NCI-H446 (cell line): ENCODE results near the gene PPIL4.

Experiments used
- DNase-seq, 2 experiments: peaks; one replicate each; lab custom pipeline; 2025; lab: John Stamatoyannopoulos, UW

The PPIL4 gene

GRCh38 chr6:149545754-149546471, at the start of gene PPIL4:
Gene PPIL4 (minus strand): TSS chr6:149546043. CDS start chr6:149546005, 38 bp downstream.
- DNase-seq: peak; percentile 77 to 92

DNA sequence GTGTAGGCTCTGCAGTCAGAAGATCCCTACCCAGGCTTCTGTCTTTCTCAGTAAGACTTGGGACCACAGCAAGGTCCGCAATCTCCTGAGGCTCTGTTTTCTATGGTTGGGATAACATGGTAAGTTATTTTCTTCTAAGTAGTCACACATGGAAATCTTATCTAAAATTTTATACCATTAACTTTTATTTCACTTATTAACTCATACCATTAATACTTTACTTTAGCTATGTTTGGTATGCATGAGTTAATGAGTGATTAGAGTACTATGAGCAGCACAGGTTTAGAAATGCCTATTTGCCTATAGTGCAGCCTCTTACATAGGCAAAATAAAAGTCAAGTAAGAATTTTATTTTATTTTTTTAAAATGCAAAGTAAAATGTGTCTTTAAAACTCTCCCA, 47.6 kb upstream of the PPIL4 start:
- no peak for DNase-seq

- DNase-seq: no peak
These were observed 47.1 kb upstream of the PPIL4 start for GRCh38 chr6:149592983-149593382.

DNA sequence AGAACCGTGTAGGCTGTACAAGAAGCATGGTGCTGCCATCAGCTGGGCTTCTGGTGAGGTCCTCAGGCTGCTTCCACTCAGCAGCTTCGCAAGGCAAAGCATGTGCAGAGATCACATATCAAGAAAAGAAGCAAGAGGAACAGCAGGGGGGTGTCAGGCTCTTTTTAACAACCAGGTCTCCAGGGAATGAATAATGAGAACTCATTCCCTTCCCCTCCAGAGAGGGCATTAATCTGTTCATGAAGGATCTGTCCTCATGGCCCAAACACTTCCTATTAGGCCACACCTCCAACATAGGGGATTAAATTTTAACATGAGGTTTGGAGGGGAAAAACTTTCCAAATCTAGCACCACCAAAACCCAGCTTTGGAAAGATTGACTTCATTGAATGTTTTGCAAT, 40.3 kb upstream of the PPIL4 start:
- no peak for DNase-seq

DNA sequence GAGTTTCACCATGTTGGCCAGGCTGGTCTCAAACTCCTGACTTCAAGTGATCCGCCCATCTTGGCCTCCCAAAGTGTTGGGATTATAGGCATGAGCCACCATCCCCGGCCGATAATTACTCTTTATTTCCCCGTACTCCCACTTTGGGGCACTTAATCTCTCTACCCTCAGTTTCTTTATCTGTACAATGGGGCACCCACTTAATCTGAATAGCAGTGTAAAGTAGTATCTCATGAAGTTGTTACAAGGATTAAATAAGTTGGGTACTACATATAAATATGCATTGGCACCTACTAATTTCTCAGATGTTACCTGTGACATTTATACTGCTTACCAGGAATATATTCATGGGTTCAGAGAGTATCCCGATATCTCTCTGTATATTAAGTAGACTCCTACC, 35.5 kb upstream of the PPIL4 start:
- no peak for DNase-seq

DNA sequence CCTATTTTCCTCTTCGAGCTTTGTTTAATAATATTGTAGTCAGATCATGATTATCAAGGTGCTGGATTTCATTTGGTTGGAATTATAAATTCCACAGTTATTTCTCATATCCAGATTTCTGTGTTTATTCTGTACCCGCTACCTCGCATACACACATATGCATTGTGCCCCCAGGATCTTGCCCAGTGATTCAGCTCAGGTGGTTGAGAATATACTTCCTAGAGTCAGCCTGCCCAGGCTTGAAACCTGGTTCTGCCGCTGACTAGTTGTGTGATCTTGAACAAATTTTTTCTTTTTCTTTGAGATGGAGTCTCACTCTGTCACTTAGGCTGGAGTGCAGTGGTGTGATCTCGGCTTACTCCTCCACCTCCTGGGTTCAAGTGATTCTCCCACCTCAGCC, 35.0 kb upstream of the PPIL4 start:
- no peak for DNase-seq

DNA sequence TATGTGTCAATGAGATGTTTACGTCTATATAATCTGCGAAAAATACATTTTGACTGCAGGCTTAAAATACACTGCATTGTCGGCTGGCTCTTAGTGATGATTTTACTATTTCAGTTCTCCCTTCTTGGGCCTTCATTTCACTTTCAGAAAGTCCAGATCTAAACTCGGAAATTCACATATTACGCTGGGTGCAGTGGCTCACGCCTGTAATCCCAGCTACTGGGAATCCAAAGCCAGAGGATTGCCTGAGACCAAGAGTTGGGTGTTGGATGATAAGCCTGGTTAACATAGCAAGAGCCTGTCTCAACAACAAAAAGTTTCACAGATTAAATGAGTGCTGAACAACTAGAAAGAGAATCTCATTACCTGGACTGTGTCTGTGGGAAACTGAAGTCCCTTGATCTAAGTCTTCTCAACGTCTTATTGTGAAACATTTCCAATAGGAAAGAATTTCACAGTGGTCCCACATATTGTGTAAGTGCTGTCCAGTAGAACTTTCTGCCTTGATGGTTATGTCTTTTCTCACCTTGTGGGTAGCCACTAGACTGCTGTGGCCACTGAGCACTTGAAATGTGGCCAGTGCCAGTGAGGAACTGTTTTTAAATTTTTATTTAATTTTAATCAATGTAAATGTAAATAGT, 22.2 kb upstream of the PPIL4 start:
- no peak for DNase-seq

GRCh38 chr6:149567194-149567586, 21.3 kb upstream of the PPIL4 start:
- DNase-seq: no peak

DNA sequence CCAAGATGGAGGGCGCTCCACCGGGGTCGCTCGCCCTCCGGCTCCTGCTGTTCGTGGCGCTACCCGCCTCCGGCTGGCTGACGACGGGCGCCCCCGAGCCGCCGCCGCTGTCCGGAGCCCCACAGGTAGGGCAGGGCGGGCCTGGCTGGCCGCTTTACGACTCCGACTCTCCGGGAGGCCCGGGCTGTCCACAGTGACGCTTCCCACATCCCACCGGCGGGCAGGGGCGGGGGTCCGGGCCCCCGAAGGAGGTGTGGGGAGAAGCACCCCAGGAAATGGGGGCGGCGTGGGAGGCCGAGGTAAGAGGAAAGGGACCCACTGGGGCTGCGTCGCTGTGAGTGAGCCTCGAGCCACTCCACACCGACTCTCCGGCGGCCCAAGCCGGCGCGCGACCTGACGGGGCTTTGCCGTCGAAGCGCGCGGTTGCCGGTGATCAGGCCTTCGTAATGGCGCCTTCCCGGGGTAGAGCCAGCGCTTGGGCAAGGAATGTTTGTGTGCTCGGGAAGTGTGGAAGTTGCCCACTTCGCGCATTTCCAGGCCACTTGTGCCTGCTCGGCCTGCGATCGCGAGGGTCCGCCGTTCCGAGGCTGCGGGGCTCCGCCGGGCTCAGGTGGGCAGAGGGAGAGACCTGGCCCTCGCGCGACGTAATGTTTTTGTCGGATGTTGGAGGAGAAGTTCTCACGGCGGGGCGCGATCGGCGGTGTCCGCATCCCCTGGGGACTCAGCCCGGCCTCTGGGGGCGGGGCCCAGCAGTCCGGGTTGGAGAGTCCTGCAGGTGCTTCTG, 20.8 kb upstream of the PPIL4 start:
- no peak for DNase-seq

DNA sequence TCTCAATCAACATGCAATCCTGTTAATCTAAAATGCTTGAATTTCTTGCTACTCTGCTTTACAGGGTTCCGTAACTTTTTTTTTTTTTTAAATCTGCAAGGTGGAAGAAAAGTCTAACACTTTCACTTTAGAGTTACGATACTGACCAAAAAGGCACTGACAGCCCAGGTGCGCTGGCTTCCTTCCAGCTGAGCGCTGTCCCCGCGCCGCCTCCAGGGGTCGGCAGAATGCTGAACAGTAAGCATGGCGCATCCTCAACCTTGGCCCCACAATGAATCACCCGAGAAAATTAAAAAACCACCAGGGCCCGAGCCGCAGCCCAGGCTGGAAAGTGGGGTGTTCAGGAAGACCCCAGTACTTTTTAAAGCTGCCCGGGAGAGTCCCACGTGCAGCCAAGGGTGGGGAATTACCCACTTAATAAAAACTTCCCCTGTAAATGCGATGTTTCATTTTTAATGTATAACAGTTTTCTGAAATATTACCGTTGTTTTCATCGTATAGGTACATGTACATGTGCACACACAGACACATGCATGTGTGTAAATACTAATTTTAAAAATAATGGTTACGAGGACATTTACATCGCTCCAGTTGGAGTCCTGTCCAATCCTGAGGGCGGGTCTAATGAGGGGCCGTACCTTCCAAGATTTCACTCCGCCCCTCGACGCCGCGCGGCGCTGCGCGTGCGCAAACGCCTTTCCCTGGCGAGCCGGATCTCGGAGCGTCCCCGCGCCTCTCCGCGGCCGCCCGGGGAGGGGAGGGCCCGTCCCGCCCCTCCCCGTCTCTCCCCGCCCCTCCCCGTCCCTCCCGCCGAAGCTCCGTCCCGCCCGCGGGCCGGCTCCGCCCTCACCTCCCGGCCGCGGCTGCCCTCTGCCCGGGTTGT, 19.9 kb upstream of the PPIL4 start, which contains the start of gene GINM1:
Gene GINM1, plus strand, starts transcription at position 849 of the 883 bp plus-strand sequence. CDS start 40 bp downstream, outside the sequence.
- DNase-seq: peak; percentile 82 to 95

GRCh38 chr6:149563928-149564325, 18.1 kb upstream of the PPIL4 start:
- DNase-seq: no peak

DNA sequence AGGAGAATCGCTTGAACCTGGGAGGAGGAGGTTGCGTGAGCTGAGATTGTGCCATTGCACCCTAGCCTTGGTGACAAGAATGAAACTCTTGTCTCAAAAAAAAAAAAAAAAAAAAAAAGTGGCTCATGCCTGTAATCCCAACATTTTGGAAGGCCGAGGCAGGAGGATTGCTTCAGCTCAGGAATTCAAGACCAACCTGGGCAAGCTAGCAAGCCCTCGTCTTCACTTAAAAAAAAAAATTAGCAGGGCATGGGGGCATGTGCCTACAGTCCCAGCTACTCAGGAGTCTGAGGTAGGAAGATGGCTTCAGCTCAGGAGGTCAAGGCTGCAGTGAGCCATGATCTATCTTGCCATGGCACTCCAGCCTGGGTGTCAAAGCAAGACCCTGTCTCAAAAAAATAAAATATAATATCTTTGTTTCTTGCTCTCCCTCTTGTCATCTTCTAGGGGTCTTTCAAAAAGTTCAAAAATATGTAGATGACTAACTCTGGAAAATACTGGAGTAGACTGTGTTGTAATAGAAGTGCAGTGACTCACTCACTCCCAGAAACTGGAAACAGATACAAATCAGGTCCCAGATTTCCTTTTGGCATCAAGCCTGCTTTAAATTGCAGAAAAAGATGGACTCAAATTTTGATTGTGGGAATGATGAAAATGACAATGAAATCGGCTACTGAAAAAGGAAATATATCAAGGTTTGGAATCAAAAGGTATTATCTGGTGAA, 17.5 kb upstream of the PPIL4 start:
- no peak for DNase-seq

GRCh38 chr6:149560736-149561135, 14.9 kb upstream of the PPIL4 start:
- peak in 1 of 2 experiments; percentile 10 for DNase-seq

- DNase-seq: no peak
These were observed 13.5 kb upstream of the PPIL4 start for GRCh38 chr6:149559389-149559788.

GRCh38 chr6:149558029-149558428, 12.2 kb upstream of the PPIL4 start:
- no peak for DNase-seq

- DNase-seq: no peak
These were observed 6.1 kb upstream of the PPIL4 start for GRCh38 chr6:149551920-149552319.

DNA sequence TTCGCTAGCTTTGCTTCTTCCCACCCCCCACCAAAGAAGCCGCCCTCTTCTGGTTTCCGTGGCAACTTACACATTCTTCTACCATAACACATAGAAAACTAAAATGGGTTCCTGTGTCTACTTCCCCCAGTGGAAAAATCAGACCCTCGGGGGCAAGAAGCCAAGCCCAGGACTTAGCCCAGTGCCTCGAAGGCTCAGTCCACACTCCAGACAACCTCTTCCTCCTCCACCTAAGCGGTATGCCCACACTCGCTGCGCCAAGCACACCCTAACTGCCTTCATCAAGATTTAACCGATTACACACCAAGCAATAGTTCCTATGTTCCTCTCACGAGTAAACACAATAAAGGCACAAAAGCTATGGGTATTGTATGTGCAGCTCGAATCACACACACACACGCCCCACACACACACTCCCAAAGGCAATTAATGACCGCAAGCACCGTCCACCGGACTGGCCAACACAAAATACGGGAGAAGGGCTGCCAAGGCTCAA, 537 bp downstream of the PPIL4 start:
- DNase-seq: no peak

GRCh38 chr6:149544646-149545257, 1.1 kb downstream of the PPIL4 start:
- DNase-seq: no peak

- no peak for DNase-seq
These were observed 4.7 kb downstream of the PPIL4 start for GRCh38 chr6:149541139-149541538.

DNA sequence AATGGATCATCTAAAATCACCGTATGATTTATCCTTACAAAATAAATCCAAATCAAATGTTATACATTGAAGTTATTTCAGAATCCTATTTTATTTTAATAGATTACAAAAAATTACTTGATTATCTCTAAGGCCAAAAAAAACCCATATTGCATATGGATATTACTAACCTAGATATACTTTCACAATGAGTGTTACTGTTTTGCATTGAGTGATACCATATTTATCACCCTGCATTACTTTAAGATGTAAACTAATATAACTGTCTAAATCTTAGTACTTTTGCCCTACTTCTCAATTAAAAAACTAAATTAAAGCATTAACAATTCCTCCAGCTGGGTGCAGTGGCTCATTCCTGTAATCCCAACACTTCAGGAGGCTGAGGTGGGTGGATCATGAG, 11.1 kb downstream of the PPIL4 start:
- DNase-seq: no peak

GRCh38 chr6:149529650-149530049, 16.2 kb downstream of the PPIL4 start:
- no peak for DNase-seq
